Mesenchymal stem cell (in vitro differentiated cells and primary cell): ENCODE data around the gene HECTD4.

Experiments used
- DNase-seq: peaks from one replicate; pipeline ENCODE4 v3.0.0-alpha.2; 2013
- H2AFZ ChIP-seq: one replicate; pipeline ENCODE4 v1.6.1; 2013; ENCODE audit warnings: low read depth, mild to moderate bottlenecking, control low read depth, inconsistent platforms, low read length, moderate library complexity
- H2AK5ac ChIP-seq: 2 replicates; pipeline ENCODE4 v1.6.1; 2013; ENCODE audit warnings: low read length, moderate library complexity, mild to moderate bottlenecking, inconsistent platforms; ENCODE audit not compliant: severe bottlenecking
- H2BK120ac ChIP-seq: one replicate; pipeline ENCODE4 v1.6.1; 2013; ENCODE audit warnings: low read depth, mild to moderate bottlenecking, inconsistent platforms, low read length, moderate library complexity
- H2BK12ac ChIP-seq, 2 experiments: one replicate each; pipeline ENCODE4 v1.6.1; 2013; ENCODE audit warnings: inconsistent platforms in 2 of 2, low read length in 2 of 2, mild to moderate bottlenecking in 2 of 2, moderate library complexity in 2 of 2, control low read depth in 1 of 2
- H2BK15ac ChIP-seq: one replicate; pipeline ENCODE4 v1.6.1; 2013; ENCODE audit warnings: mild to moderate bottlenecking, low read depth, inconsistent platforms; ENCODE audit not compliant: poor library complexity, severe bottlenecking
- H2BK5ac ChIP-seq: 2 replicates; pipeline ENCODE4 v1.6.1; 2013; ENCODE audit warnings: low read depth, mild to moderate bottlenecking, low read length, control low read depth, inconsistent platforms; ENCODE audit not compliant: poor library complexity, severe bottlenecking
- H3K14ac ChIP-seq, 2 experiments: one replicate each; pipeline ENCODE4 v1.6.1; 2013; ENCODE audit warnings: inconsistent platforms in 2 of 2, low read length in 2 of 2, control low read depth in 1 of 2, mild to moderate bottlenecking in 1 of 2, moderate library complexity in 1 of 2
- H3K18ac ChIP-seq, 2 experiments: one replicate each; pipeline ENCODE4 v1.6.1; 2013; ENCODE audit warnings: inconsistent platforms in 2 of 2, low read length in 2 of 2, control low read depth in 1 of 2, low read depth in 1 of 2, mild to moderate bottlenecking in 1 of 2
- H3K23ac ChIP-seq, 2 experiments: one replicate each; pipeline ENCODE4 v1.6.1; 2013; ENCODE audit warnings: inconsistent platforms in 2 of 2, low read length in 2 of 2, mild to moderate bottlenecking in 2 of 2, moderate library complexity in 2 of 2, control low read depth in 1 of 2
- H3K27ac ChIP-seq: 2 replicates; pipeline ENCODE4 v1.5.1; 2013; ENCODE audit warnings: mild to moderate bottlenecking, moderate library complexity, low read length, control low read depth, inconsistent platforms; ENCODE audit not compliant: poor library complexity, severe bottlenecking
- H3K27me3 ChIP-seq, 2 experiments: 2 replicates each; pipeline versions ENCODE4 v1.6.1 to v1.7.0; 2013; ENCODE audit warnings: low read length in 2 of 2, mild to moderate bottlenecking in 2 of 2, moderate library complexity in 2 of 2, control low read depth in 1 of 2, inconsistent platforms in 1 of 2; ENCODE audit not compliant: control insufficient read depth in 1 of 2, insufficient read depth in 1 of 2
- H3K36me3 ChIP-seq, 2 experiments: 2 replicates each; pipeline versions ENCODE4 v1.6.1 to v1.7.0; 2013; ENCODE audit warnings: low read length in 2 of 2, control low read depth in 1 of 2, inconsistent platforms in 1 of 2, low read depth in 1 of 2, mild to moderate bottlenecking in 1 of 2; ENCODE audit not compliant: insufficient read depth in 2 of 2, control insufficient read depth in 1 of 2
- H3K4ac ChIP-seq, 2 experiments: one replicate each; pipeline ENCODE4 v1.6.1; 2013; ENCODE audit warnings: inconsistent platforms in 2 of 2, low read length in 2 of 2, mild to moderate bottlenecking in 2 of 2, moderate library complexity in 2 of 2, control low read depth in 1 of 2, low read depth in 1 of 2
- H3K4me1 ChIP-seq: 2 replicates; pipeline ENCODE4 v1.6.1; 2013; ENCODE audit warnings: low read depth, low read length, control low read depth; ENCODE audit not compliant: control insufficient read depth, insufficient read depth
- H3K4me2 ChIP-seq: 2 replicates; pipeline ENCODE4 v1.6.1; 2013; ENCODE audit warnings: low read length, mild to moderate bottlenecking, inconsistent platforms; ENCODE audit not compliant: poor library complexity, severe bottlenecking
- H3K4me3 ChIP-seq, 2 experiments: 2 replicates each; pipeline versions ENCODE4 v1.5.1 to v1.7.0; 2013; ENCODE audit warnings: low read length in 2 of 2, mild to moderate bottlenecking in 2 of 2, control low read depth in 1 of 2, low read depth in 1 of 2; ENCODE audit not compliant: insufficient read depth in 1 of 2
- H3K79me1 ChIP-seq: replicated peaks from 2 replicates; pipeline ENCODE4 v1.6.1; 2013; ENCODE audit warnings: mild to moderate bottlenecking, control low read depth, low read length, inconsistent platforms; ENCODE audit not compliant: poor library complexity, severe bottlenecking
- H3K9ac ChIP-seq: 2 replicates; pipeline ENCODE4 v1.7.0; 2013; ENCODE audit warnings: mild to moderate bottlenecking, low read length, moderate library complexity
- H3K9me3 ChIP-seq: 2 replicates; pipeline ENCODE4 v1.7.0; 2013; ENCODE audit warnings: mild to moderate bottlenecking, low read length; ENCODE audit not compliant: control insufficient read depth
- H4K8ac ChIP-seq: one replicate; pipeline ENCODE4 v1.6.1; 2013; ENCODE audit warnings: inconsistent platforms, mild to moderate bottlenecking, low read length, moderate library complexity
- H4K91ac ChIP-seq: one replicate; pipeline ENCODE4 v1.6.1; 2013; ENCODE audit warnings: mild to moderate bottlenecking, low read length, inconsistent platforms
- WGBS: methylation state at CpG from one replicate; pipeline ENCODE4 v1.1.7; 2013; ENCODE audit warnings: mixed read lengths; 5-methylcytosine and 5-hydroxymethylcytosine counted together

Gene HECTD4

DNA sequence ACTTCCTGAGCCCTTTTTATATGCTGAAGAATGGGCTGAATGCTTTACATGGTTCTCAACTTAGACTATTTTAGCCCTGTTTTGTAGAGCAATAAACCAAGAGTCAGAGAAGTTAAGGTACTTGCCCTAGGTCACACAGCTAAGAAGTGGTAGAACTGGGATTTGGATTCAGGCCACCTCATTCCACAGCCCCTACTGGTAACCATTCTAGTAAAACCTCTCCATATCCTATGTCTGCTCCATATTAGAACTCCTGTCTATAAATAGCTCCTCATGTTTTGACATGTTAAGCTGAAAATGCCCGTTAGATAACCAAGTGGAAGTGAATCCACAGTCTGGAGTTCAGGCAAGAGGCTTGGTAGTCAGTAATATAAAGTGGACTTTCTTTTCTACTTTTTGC, 111.6 kb downstream of the HECTD4 start:
- H2AK5ac ChIP-seq, result no peak overlapping the region
- H2AFZ ChIP-seq, result no peak overlapping the region
- no peak overlapping the region for H3K4ac ChIP-seq

DNA sequence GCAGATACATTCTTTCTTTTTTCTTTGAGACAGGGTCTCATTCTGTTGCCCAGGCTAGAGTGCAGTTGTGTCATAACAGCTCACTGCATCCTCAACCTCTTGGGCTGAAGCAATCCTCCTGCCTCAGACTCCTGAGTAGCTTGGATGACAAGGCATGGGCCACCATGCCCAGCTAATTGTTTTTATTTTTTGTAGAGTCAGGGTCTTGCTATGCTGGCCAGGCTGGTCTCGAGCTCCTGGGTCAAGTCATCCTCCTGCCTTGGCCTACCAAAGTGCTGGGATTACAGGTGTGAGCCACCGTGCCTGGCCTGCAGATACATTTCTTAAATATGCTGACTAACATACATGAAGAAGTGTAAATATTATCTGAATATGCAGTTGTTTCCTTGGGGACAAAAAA, 115.8 kb downstream of the HECTD4 start:
- H3K36me3 ChIP-seq, result peaks cover 8 to 71% of the 10 kb centered on the region in 2 experiments
- no peak overlapping the region for H3K4ac ChIP-seq
- H2BK12ac ChIP-seq, result no peak overlapping the region
- 98% methylated on average over 2 of the region's 2 CpGs for WGBS
- no peak overlapping the region for H2AK5ac ChIP-seq
- no peaks in the 10 kb centered on the region for H3K9me3 ChIP-seq
- H2BK120ac ChIP-seq, result no peak overlapping the region
- H3K18ac ChIP-seq, result no peak overlapping the region
- no peaks in the 10 kb centered on the region for H3K79me1 ChIP-seq
- no peak for DNase-seq
- H3K4me2 ChIP-seq, result no peak overlapping the region
- no peaks in the 10 kb centered on the region for H3K27me3 ChIP-seq
- no peak overlapping the region for H2BK15ac ChIP-seq
- H3K4me3 ChIP-seq, result no peak overlapping the region
- H4K91ac ChIP-seq, result no peak overlapping the region
- H3K23ac ChIP-seq, result no peak overlapping the region
- no peak overlapping the region for H3K27ac ChIP-seq
- H4K8ac ChIP-seq, result no peak overlapping the region
- H2AFZ ChIP-seq, result no peak overlapping the region
- H2BK5ac ChIP-seq, result no peak overlapping the region
- H3K4me1 ChIP-seq, result no peaks in the 10 kb centered on the region
- H3K9ac ChIP-seq, result no peak overlapping the region
- no peak overlapping the region for H3K14ac ChIP-seq

More for the DNA sequence above, 111.6 kb downstream of the HECTD4 start:
- no peak overlapping the region for H3K9ac ChIP-seq
- no peaks in the 10 kb centered on the region for H3K79me1 ChIP-seq
- no peak overlapping the region for H3K14ac ChIP-seq
- H2BK15ac ChIP-seq, result no peak overlapping the region
- no peaks in the 10 kb centered on the region for H3K4me1 ChIP-seq
- H3K4me3 ChIP-seq, result no peak overlapping the region
- H3K27me3 ChIP-seq, result no peaks in the 10 kb centered on the region
- no peak overlapping the region for H3K23ac ChIP-seq
- DNase-seq, result no peak
- no peaks in the 10 kb centered on the region for H3K9me3 ChIP-seq
- H3K36me3 ChIP-seq, result peaks cover 13 to 72% of the 10 kb centered on the region in 2 experiments
- no peak overlapping the region for H2BK12ac ChIP-seq
- no peak overlapping the region for H3K4me2 ChIP-seq
- no peak overlapping the region for H4K91ac ChIP-seq
- H3K27ac ChIP-seq, result no peak overlapping the region
- no peak overlapping the region for H3K18ac ChIP-seq
- H4K8ac ChIP-seq, result no peak overlapping the region
- no peak overlapping the region for H2BK120ac ChIP-seq
- no peak overlapping the region for H2BK5ac ChIP-seq
- WGBS, result no CpG with 5 or more reads among the region's 1 CpG

DNA sequence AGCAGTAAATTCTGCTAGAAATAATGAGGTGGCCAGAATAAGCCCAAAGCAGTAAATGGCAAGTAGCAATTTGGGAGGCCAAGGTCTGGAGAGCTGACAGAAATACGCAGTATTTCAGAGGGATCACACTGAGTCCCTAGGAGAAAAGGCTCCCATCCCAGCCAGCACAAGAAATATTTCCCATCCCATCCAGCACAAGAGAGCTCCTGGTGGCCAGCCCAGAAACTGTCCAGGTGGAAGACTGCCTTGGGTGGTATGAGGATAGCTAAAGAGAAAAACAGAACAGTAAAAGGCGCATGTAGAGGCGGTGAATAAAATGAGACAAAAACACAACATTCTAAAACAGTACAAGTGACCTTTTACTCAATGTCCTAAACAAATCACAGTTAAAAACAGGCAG, 120.7 kb downstream of the HECTD4 start:
- H2BK12ac ChIP-seq, result no peak overlapping the region
- H4K91ac ChIP-seq, result no peak overlapping the region
- H3K4ac ChIP-seq, result no peak overlapping the region
- no peak overlapping the region for H3K27ac ChIP-seq
- no peak overlapping the region for H2BK120ac ChIP-seq
- H2AFZ ChIP-seq, result no peak overlapping the region
- H3K9me3 ChIP-seq, result no peaks in the 10 kb centered on the region
- no peak overlapping the region for H2AK5ac ChIP-seq
- H3K23ac ChIP-seq, result no peak overlapping the region
- no peaks in the 10 kb centered on the region for H3K27me3 ChIP-seq
- H3K9ac ChIP-seq, result no peak overlapping the region
- no peak for DNase-seq
- no peak overlapping the region for H3K18ac ChIP-seq
- 100% methylated on average over 1 of the region's 3 CpGs for WGBS
- no peak overlapping the region for H3K4me3 ChIP-seq
- H3K4me1 ChIP-seq, result no peaks in the 10 kb centered on the region
- H3K14ac ChIP-seq, result no peak overlapping the region
- no peak overlapping the region for H3K4me2 ChIP-seq
- no peak overlapping the region for H2BK15ac ChIP-seq
- H2BK5ac ChIP-seq, result no peak overlapping the region
- no peaks in the 10 kb centered on the region for H3K79me1 ChIP-seq
- H4K8ac ChIP-seq, result no peak overlapping the region
- H3K36me3 ChIP-seq, result peaks cover 11 to 71% of the 10 kb centered on the region in 2 experiments

DNA sequence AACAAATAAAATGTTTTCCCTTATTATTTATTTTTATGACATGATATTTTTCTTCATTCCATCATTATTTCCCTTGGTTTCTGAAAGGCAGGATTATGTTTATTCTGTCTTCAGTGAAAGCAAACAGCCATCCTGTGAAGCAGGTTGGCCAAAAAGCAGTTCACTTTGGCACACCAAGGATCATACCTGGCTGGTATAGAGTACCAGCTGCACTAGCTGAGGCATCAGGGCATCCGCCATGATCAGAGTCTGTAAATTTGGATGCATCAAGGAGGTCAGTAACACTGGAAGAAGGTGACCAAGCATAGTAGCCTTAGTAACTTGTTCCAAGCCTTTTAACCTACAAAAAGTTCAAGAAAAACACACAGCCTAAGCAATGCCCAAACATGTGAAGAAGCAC, 123.3 kb downstream of the HECTD4 start:
- 100% methylated on average over 1 of the region's 1 CpG for WGBS
- no peak overlapping the region for H2BK120ac ChIP-seq
- H3K9ac ChIP-seq, result no peak overlapping the region
- H3K4me2 ChIP-seq, result no peak overlapping the region
- H3K4me1 ChIP-seq, result no peaks in the 10 kb centered on the region
- no peak overlapping the region for H3K14ac ChIP-seq
- H2AK5ac ChIP-seq, result no peak overlapping the region
- no peak overlapping the region for H4K8ac ChIP-seq
- peaks cover 8 to 74% of the 10 kb centered on the region in 2 experiments for H3K36me3 ChIP-seq
- H4K91ac ChIP-seq, result no peak overlapping the region
- H3K27ac ChIP-seq, result no peak overlapping the region
- H3K79me1 ChIP-seq, result no peaks in the 10 kb centered on the region
- no peak for DNase-seq
- no peak overlapping the region for H2AFZ ChIP-seq
- H3K23ac ChIP-seq, result no peak overlapping the region
- no peaks in the 10 kb centered on the region for H3K9me3 ChIP-seq
- no peak overlapping the region for H2BK5ac ChIP-seq
- H3K18ac ChIP-seq, result no peak overlapping the region
- H3K27me3 ChIP-seq, result no peaks in the 10 kb centered on the region
- H2BK15ac ChIP-seq, result no peak overlapping the region
- H3K4ac ChIP-seq, result no peak overlapping the region
- H3K4me3 ChIP-seq, result no peak overlapping the region
- H2BK12ac ChIP-seq, result no peak overlapping the region
